A549 (cell line): ENCODE results near the gene CDCP1. TPM values are rescaled to one million over a fixed set of nuclear protein-coding genes. Genes with fewer than 3 reads are reported as not detected.

Experiments used
- ATAC-seq, 2 experiments: fragments of 200-7000 bp in 1 of 2; fragments of >200 bp in 1 of 2; cut with Nextera tagmentation in 1 of 2; cut with Tn5 transposase in 1 of 2; 3 replicates each; pipeline versions ENCODE4 v1.8.0 to v1.9.1; 2018 to 2020; ENCODE audit warnings: mild to moderate bottlenecking in 1 of 2, moderate library complexity in 1 of 2
- CTCF ChIA-PET: fragments of 300-600 bp; sonication (Branson Sonifier 250); formaldehyde crosslinking; extraction: SDS; loops from one replicate; lab custom pipeline; 2021; ENCODE audit warnings: antibody characterized with exemption, inconsistent platforms; lab: Yijun Ruan, JAX
- POLR2A ChIA-PET: fragments of 350-600 bp; formaldehyde crosslinking; extraction: SDS; loops from one replicate; lab custom pipeline; 2021; ENCODE audit warnings: antibody characterized with exemption, inconsistent platforms; lab: Yijun Ruan, JAX
- DNase-seq, 2 experiments: peaks; one replicate each; pipeline versions ENCODE4 v3.0.0 to v3.0.0-alpha.2; 2011 to 2016; ENCODE audit warnings: low read depth in 1 of 2, low spot score in 1 of 2
- FAIRE-seq: peaks from 2 replicates; lab custom pipeline; 2011; peaks lifted over from hg19 to GRCh38; lab: Jason Lieb, UNC
- H3K27ac ChIP-seq, 2 experiments: fragments of >200 bp; sonication (Bioruptor Twin); formaldehyde crosslinking; 3 replicates each; pipeline ENCODE4 v1.5.1; 2016 to 2017
- H3K4me1 ChIP-seq: fragments of >200 bp; sonication (Bioruptor Twin); formaldehyde crosslinking; 3 replicates; pipeline ENCODE4 v1.6.1; 2016
- H3K4me2 ChIP-seq: fragments of >200 bp; sonication (Bioruptor Twin); formaldehyde crosslinking; 3 replicates; pipeline ENCODE4 v1.6.1; 2016
- H3K4me3 ChIP-seq: fragments of >200 bp; sonication (Bioruptor Twin); formaldehyde crosslinking; 3 replicates; pipeline ENCODE4 v1.5.1; 2016
- H3K9me3 ChIP-seq: fragments of >200 bp; sonication (Bioruptor Twin); formaldehyde crosslinking; 3 replicates; pipeline ENCODE4 v1.6.1; 2016
- BHLHE40 ChIP-seq: IDR thresholded peaks from 2 replicates; pipeline ENCODE4 v1.6.1; 2012; ENCODE audit warnings: low read depth, low read length, inconsistent platforms
- CHD4 ChIP-seq: fragments of 200-600 bp; sonication (generic); IDR thresholded peaks from 2 replicates; pipeline ENCODE4 v1.6.1; 2016; ENCODE audit warnings: antibody characterized with exemption, mild to moderate bottlenecking, borderline replicate concordance
- EHMT2 ChIP-seq: fragments of 200-600 bp; sonication (generic); IDR thresholded peaks from 2 replicates; pipeline ENCODE4 v1.6.1; 2016; ENCODE audit warnings: antibody characterized with exemption, low read depth, mild to moderate bottlenecking, moderate library complexity
- EP300 ChIP-seq, 2 experiments: fragments of >200 bp; sonication (Bioruptor Twin); formaldehyde crosslinking; IDR thresholded peaks; 2 replicates in 1 of 2; 3 replicates in 1 of 2; pipeline ENCODE4 v1.6.1; 2016 to 2017
- ESRRA ChIP-seq: fragments of 150-350 bp; IDR thresholded peaks from 2 replicates; pipeline ENCODE4 v1.6.1; 2014; ENCODE audit warnings: mild to moderate bottlenecking, low read length, borderline replicate concordance
- HOXB5 ChIP-seq: fragments of 250-450 bp; sonication (Bioruptor Pico); IDR thresholded peaks from 2 replicates; pipeline ENCODE4 v1.5.0; 2020; ENCODE audit warnings: mild to moderate bottlenecking, moderate library complexity
- JUN ChIP-seq, 2 experiments: fragments of >200 bp; sonication (Bioruptor Twin); formaldehyde crosslinking; IDR thresholded peaks; 2 replicates in 1 of 2; 3 replicates in 1 of 2; pipeline ENCODE4 v1.6.1; 2016 to 2017
- JUNB ChIP-seq: fragments of >200 bp; sonication (Bioruptor Twin); formaldehyde crosslinking; IDR thresholded peaks from 2 replicates; pipeline ENCODE4 v1.6.1; 2016
- MAFK ChIP-seq: fragments of 450-650 bp; IDR thresholded peaks from 2 replicates; pipeline ENCODE4 v1.6.1; 2014; ENCODE audit not compliant: partially characterized antibody
- NPAS2 ChIP-seq: fragments of 250-450 bp; sonication (Bioruptor Pico); IDR thresholded peaks from 2 replicates; pipeline ENCODE4 v1.8.0; 2022; ENCODE audit warnings: mild to moderate bottlenecking, moderate library complexity, borderline replicate concordance
- POLR2A ChIP-seq: IDR thresholded peaks from 2 replicates; pipeline ENCODE4 v1.6.1; 2012; ENCODE audit warnings: mild to moderate bottlenecking, low read length
- RNF2 ChIP-seq: fragments of 200-600 bp; sonication (generic); IDR thresholded peaks from 2 replicates; pipeline ENCODE4 v1.6.1; 2016; ENCODE audit warnings: low read depth, mild to moderate bottlenecking, antibody characterized with exemption, moderate library complexity, borderline replicate concordance
- SMC3 ChIP-seq: fragments of >200 bp; sonication (Bioruptor Twin); formaldehyde crosslinking; IDR thresholded peaks from 3 replicates; pipeline ENCODE4 v1.6.1; 2018; ENCODE audit warnings: inconsistent platforms
- TP53 ChIP-seq: fragments of 250-450 bp; sonication (Bioruptor Pico); IDR thresholded peaks from 2 replicates; pipeline ENCODE4 v1.5.0; 2021; ENCODE audit warnings: mild to moderate bottlenecking, moderate library complexity
- ZC3H11A ChIP-seq: fragments of 450-650 bp; IDR thresholded peaks from 2 replicates; pipeline ENCODE4 v1.6.1; 2014; ENCODE audit warnings: antibody characterized with exemption, mild to moderate bottlenecking
- ZFP36 ChIP-seq: fragments of 450-650 bp; IDR thresholded peaks from 2 replicates; pipeline ENCODE4 v1.6.1; 2014; ENCODE audit warnings: borderline replicate concordance; ENCODE audit not compliant: partially characterized antibody
- ZSCAN20 ChIP-seq: fragments of 250-450 bp; sonication (Bioruptor Pico); IDR thresholded peaks from 2 replicates; pipeline ENCODE4 v1.8.0; 2022; ENCODE audit warnings: mild to moderate bottlenecking, moderate library complexity
- WGBS: methylation state at CpG from one replicate; pipeline ENCODE4 v1.1.6; 2017; ENCODE audit errors: missing lambda C conversion rate; 5-methylcytosine and 5-hydroxymethylcytosine counted together
- polyA plus RNA-seq, 4 experiments: library from polyadenylated mRNA; depleted of rRNA in 3 of 4; stranded (reverse); fragments of >200 nt; fragmentation: RNase III in 1 of 4; extraction: RNeasy Plus Mini Kit Qiagen cat#74134 plus additional on column Dnase treatment in 1 of 4; gene quantifications; 2 replicates in 3 of 4; 3 replicates in 1 of 4; pipeline ENCODE4 v1.2.3, GENCODE V29; 2011 to 2017
- TF ChIP-seq, protein P1 (sequence below): fragments of >200 bp; sonication (Bioruptor Twin); formaldehyde crosslinking; IDR thresholded peaks from 2 replicates; pipeline ENCODE4 v1.6.1; 2016
- TF ChIP-seq, protein P2 (sequence below): fragments of >200 bp; sonication (Bioruptor Twin); formaldehyde crosslinking; IDR thresholded peaks from 3 replicates; pipeline ENCODE4 v1.5.1; 2016
- TF ChIP-seq, protein P3 (sequence below): fragments of 450-650 bp; IDR thresholded peaks from 2 replicates; pipeline ENCODE4 v1.6.1; 2014; ENCODE audit warnings: antibody characterized with exemption
- TF ChIP-seq, protein P4 (sequence below): IDR thresholded peaks from 2 replicates; pipeline ENCODE4 v1.6.1; 2012
- TF ChIP-seq, protein P5 (sequence below): fragments of 250-450 bp; sonication (Bioruptor Pico); IDR thresholded peaks from 2 replicates; pipeline ENCODE4 v1.5.0; 2020; ENCODE audit warnings: low read depth, mild to moderate bottlenecking, moderate library complexity
- TF ChIP-seq, protein P6 (sequence below): fragments of 200-600 bp; sonication (generic); IDR thresholded peaks from 2 replicates; pipeline ENCODE4 v1.6.1; 2016; ENCODE audit warnings: antibody characterized with exemption, mild to moderate bottlenecking, moderate library complexity

The CDCP1 gene
- polyA plus RNA-seq, 2 of the 4 experiments (the other 2 are of a cell fraction) = 3.0 to 9.9 TPM

DNA sequence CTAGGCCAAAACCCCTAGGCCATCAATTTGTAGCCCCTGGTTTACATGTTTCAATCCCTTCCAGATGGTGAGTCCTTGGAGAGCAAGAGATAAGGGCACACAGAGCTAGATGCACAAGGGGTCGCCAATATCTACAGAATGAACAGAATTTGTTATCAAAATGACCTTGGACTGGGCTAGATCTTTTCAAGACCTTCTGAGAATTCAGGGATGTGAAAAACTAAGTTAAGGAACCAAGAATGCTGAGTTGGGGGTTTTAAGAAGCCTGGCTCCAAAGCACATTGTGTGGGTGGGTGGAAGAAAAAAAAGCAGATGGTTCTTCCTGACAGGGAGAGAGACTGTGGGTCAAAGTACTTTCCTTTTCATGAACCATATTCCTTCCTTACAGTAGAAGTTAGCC, 10.2 kb downstream of the CDCP1 start:
- TF ChIP-seq BHLHE40 = no peak
- TF ChIP-seq, protein P1, sequence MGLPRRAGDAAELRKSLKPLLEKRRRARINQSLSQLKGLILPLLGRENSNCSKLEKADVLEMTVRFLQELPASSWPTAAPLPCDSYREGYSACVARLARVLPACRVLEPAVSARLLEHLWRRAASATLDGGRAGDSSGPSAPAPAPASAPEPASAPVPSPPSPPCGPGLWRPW = no peak
- peak; percentile 29 for TF ChIP-seq MAFK
- Histone ChIP-seq H3K4me2 (no peak overlapping the region), H3K4me3 (no peak overlapping the region), H3K27ac (peak overlapping the region in 1 of 2 experiments; percentile 93; a peak in 4 of 6 replicates), H3K4me1 (peaks cover 23% of the 10 kb centered on the region), H3K9me3 (no peaks in the 10 kb centered on the region)
- CTCF ChIA-PET = interaction anchor here (1.2 to 2.2 kb wide), 4 partner anchors 9 to 75 kb away, joined by 3 to 10 read pairs (median 4); no protein-coding TSS in a partner anchor
- DNase-seq (no peak), FAIRE-seq (no peak), ATAC-seq (no peak)
- POLR2A ChIA-PET = interaction anchor here (1.2 kb wide), 1 partner anchor 9 kb away, joined by 3 read pairs; no protein-coding TSS in a partner anchor
- 67% methylated on average over 1 of the region's 1 CpG for WGBS

DNA sequence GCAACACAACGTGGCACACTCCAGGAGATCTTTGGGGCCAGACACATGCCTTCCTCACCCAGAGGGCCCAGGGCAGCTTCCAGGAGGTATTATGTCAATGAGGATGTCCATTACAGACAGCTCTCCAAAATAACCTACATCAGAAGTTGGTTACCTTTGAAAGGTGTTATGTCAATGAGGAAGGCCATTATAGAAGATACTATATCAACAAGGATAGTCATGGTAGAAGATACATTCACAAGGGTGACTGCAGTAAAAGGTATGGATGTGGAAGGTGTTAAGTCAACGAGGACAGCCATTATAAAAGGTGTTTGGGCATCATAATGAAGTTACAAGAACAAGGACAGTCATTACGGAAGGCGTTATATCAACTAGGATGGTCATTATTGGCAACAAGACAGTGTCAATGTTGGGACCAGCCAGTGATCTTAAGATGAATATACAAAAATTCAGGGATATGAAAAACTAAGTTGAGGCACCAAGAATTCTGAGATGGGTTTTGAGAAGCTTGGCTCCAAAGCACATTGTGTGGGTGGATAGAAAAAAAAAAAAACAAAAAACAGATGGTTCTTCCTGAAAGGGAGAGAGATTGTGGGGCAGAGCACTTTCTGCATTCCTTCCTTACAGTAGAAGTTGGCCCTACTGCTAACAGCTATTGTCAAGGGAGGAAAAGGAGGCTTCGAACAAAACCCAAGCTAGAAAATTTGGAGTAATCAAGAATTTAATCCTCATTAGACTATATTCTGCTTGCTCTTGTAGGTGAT, 11.2 kb downstream of the CDCP1 start:
- CTCF ChIA-PET = interaction anchor here (1.0 to 2.2 kb wide), 4 partner anchors 10 to 76 kb away, joined by 3 to 10 read pairs (median 4); no protein-coding TSS in a partner anchor
- DNase-seq (no peak), FAIRE-seq (no peak), ATAC-seq (no peak)
- Histone ChIP-seq H3K4me1 (peaks cover 23% of the 10 kb centered on the region), H3K27ac (peak overlapping the region; percentile 77 to 93), H3K4me2 (no peak overlapping the region), H3K4me3 (no peak overlapping the region), H3K9me3 (no peaks in the 10 kb centered on the region)
- POLR2A ChIA-PET = interaction anchor here (1.2 kb wide), 1 partner anchor 10 kb away, joined by 3 read pairs; no protein-coding TSS in a partner anchor
- WGBS = 83% methylated on average over 5 of the region's 5 CpGs
- TF ChIP-seq JUNB (no peak), ZC3H11A (no peak)

DNA sequence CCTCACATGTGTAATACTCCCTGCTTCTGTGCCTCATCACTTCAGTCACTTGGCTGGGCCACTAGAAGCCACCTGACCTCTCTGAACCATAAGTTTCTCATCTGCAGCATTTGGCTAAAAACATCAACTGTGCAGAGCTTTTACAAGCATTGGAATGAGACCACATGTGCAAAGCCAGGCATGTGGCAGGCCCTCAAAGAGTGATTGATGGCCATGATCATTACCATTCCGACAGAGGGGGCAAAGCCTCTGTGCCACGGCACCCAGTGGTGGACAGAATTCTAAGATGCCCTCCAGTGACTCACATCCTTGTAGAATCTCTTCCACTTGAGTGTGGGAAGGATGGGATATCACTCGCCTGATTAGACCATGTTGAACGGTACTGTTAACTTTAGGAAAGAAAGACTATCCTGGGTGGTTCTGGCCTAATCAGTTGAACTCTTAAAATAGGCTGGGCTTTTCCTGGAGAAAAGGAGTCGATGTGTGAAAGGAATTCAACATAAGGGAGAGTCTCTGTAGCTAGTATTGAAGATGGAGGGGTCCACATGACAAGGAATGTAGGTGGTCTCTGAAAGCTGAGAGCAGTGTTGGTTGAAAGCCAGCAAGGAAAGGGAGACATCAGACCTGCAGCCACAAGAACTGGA, 13.5 kb downstream of the CDCP1 start:
- peaks cover 19% of the 10 kb centered on the region for H3K4me1 ChIP-seq
- H3K4me3 ChIP-seq = no peak overlapping the region
- FAIRE-seq (no peak), DNase-seq (no peak), ATAC-seq (no peak)
- H3K4me2 ChIP-seq = no peak overlapping the region
- CTCF ChIA-PET = interaction anchor here (0.8 to 1.8 kb wide), 2 partner anchors 78 to 92 kb away, joined by 3 to 5 read pairs; no protein-coding TSS in a partner anchor
- 76% methylated on average over 4 of the region's 5 CpGs for WGBS
- POLR2A ChIA-PET = no interaction called here
- TF ChIP-seq POLR2A (no peak), CHD4 (no peak), JUNB (no peak), ZSCAN20 (CRISPR knock-in tag) (no peak), ZFP36 (no peak), SMC3 (no peak), EP300 (IDR thresholded peaks at IDR 0.05) (no peak), RNF2 (no peak), HOXB5 (CRISPR knock-in tag) (no peak), EHMT2 (no peak), ESRRA (no peak), NPAS2 (CRISPR knock-in tag) (no peak), TP53 (no peak), JUN (IDR thresholded peaks at IDR 0.05) (no peak)
- TF ChIP-seq, protein P2, sequence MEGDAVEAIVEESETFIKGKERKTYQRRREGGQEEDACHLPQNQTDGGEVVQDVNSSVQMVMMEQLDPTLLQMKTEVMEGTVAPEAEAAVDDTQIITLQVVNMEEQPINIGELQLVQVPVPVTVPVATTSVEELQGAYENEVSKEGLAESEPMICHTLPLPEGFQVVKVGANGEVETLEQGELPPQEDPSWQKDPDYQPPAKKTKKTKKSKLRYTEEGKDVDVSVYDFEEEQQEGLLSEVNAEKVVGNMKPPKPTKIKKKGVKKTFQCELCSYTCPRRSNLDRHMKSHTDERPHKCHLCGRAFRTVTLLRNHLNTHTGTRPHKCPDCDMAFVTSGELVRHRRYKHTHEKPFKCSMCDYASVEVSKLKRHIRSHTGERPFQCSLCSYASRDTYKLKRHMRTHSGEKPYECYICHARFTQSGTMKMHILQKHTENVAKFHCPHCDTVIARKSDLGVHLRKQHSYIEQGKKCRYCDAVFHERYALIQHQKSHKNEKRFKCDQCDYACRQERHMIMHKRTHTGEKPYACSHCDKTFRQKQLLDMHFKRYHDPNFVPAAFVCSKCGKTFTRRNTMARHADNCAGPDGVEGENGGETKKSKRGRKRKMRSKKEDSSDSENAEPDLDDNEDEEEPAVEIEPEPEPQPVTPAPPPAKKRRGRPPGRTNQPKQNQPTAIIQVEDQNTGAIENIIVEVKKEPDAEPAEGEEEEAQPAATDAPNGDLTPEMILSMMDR = no peak
- TF ChIP-seq, protein P3, sequence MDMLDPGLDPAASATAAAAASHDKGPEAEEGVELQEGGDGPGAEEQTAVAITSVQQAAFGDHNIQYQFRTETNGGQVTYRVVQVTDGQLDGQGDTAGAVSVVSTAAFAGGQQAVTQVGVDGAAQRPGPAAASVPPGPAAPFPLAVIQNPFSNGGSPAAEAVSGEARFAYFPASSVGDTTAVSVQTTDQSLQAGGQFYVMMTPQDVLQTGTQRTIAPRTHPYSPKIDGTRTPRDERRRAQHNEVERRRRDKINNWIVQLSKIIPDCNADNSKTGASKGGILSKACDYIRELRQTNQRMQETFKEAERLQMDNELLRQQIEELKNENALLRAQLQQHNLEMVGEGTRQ = no peak
- TF ChIP-seq, protein P4, sequence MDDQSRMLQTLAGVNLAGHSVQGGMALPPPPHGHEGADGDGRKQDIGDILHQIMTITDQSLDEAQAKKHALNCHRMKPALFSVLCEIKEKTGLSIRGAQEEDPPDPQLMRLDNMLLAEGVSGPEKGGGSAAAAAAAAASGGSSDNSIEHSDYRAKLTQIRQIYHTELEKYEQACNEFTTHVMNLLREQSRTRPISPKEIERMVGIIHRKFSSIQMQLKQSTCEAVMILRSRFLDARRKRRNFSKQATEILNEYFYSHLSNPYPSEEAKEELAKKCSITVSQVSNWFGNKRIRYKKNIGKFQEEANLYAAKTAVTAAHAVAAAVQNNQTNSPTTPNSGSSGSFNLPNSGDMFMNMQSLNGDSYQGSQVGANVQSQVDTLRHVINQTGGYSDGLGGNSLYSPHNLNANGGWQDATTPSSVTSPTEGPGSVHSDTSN = no peak
- TF ChIP-seq, protein P5, sequence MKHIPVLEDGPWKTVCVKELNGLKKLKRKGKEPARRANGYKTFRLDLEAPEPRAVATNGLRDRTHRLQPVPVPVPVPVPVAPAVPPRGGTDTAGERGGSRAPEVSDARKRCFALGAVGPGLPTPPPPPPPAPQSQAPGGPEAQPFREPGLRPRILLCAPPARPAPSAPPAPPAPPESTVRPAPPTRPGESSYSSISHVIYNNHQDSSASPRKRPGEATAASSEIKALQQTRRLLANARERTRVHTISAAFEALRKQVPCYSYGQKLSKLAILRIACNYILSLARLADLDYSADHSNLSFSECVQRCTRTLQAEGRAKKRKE = no peak
- TF ChIP-seq, protein P6, sequence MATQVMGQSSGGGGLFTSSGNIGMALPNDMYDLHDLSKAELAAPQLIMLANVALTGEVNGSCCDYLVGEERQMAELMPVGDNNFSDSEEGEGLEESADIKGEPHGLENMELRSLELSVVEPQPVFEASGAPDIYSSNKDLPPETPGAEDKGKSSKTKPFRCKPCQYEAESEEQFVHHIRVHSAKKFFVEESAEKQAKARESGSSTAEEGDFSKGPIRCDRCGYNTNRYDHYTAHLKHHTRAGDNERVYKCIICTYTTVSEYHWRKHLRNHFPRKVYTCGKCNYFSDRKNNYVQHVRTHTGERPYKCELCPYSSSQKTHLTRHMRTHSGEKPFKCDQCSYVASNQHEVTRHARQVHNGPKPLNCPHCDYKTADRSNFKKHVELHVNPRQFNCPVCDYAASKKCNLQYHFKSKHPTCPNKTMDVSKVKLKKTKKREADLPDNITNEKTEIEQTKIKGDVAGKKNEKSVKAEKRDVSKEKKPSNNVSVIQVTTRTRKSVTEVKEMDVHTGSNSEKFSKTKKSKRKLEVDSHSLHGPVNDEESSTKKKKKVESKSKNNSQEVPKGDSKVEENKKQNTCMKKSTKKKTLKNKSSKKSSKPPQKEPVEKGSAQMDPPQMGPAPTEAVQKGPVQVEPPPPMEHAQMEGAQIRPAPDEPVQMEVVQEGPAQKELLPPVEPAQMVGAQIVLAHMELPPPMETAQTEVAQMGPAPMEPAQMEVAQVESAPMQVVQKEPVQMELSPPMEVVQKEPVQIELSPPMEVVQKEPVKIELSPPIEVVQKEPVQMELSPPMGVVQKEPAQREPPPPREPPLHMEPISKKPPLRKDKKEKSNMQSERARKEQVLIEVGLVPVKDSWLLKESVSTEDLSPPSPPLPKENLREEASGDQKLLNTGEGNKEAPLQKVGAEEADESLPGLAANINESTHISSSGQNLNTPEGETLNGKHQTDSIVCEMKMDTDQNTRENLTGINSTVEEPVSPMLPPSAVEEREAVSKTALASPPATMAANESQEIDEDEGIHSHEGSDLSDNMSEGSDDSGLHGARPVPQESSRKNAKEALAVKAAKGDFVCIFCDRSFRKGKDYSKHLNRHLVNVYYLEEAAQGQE = no peak
- peak overlapping the region; percentile 32 to 78; a peak in 5 of 6 replicates for H3K27ac ChIP-seq
- no peaks in the 10 kb centered on the region for H3K9me3 ChIP-seq
